Fibroblast of mammary gland (primary cell): ENCODE results near the gene TBC1D22B.
"Not testable (repeated sequence)": the region's sequence is repeated elsewhere in the genome, so short reads cannot be mapped to it uniquely, and the experiment has no call there.

ENCODE experiments used
- DNase-seq: peaks from one replicate; pipeline ENCODE4 v3.0.0-alpha.2; 2010; ENCODE audit warnings: low read depth
- H3K4me3 ChIP-seq: 2 replicates; pipeline ENCODE4 v1.5.1; 2011; ENCODE audit warnings: low read depth, mild to moderate bottlenecking, low read length, moderate library complexity; ENCODE audit not compliant: control insufficient read depth
- CTCF ChIP-seq: conservative IDR thresholded peaks from 2 replicates; pipeline ENCODE4 v1.5.1; 2011; ENCODE audit warnings: low read depth, low read length, inconsistent platforms; ENCODE audit not compliant: control insufficient read depth, insufficient read depth

TBC1D22B gene

GRCh38 chr6:37303891-37304503, 46.4 kb downstream of the TBC1D22B start:
- DNase-seq = peak; percentile 57
- no peak overlapping the region for H3K4me3 ChIP-seq
- TF ChIP-seq CTCF = peak; percentile 73

GRCh38 chr6:37304766-37305165, 47.2 kb downstream of the TBC1D22B start:
- no peak for DNase-seq
- no peak overlapping the region for H3K4me3 ChIP-seq
- no peak for TF ChIP-seq CTCF

- DNase-seq = no peak
Measured at GRCh38 chr6:37305841-37306425, 48.4 kb downstream of the TBC1D22B start.

GRCh38 chr6:37306624-37307222, 49.2 kb downstream of the TBC1D22B start:
- DNase-seq = no peak
- no peak for TF ChIP-seq CTCF
- H3K4me3 ChIP-seq = no peak overlapping the region

More at GRCh38 chr6:37305841-37306425, 48.4 kb downstream of the TBC1D22B start:
- no peak for TF ChIP-seq CTCF
- H3K4me3 ChIP-seq = no peak overlapping the region

- DNase-seq = not testable (repeated sequence)
Measured at GRCh38 chr6:37307484-37307883, 49.9 kb downstream of the TBC1D22B start.

GRCh38 chr6:37308069-37308815, 50.7 kb downstream of the TBC1D22B start:
- DNase-seq = peak; percentile 61
- no peak overlapping the region for H3K4me3 ChIP-seq
- TF ChIP-seq CTCF = no peak

More at GRCh38 chr6:37307484-37307883, 49.9 kb downstream of the TBC1D22B start:
- not testable (repeated sequence) for H3K4me3 ChIP-seq

GRCh38 chr6:37309046-37309445, 51.5 kb downstream of the TBC1D22B start:
- no peak for TF ChIP-seq CTCF
- no peak overlapping the region for H3K4me3 ChIP-seq
- no peak for DNase-seq
